Measurements from ENCODE around the gene KANSL2.
"Not testable (repeated sequence)": the region's sequence is repeated elsewhere in the genome, so short reads cannot be mapped to it uniquely, and the experiment has no call there.

The KANSL2 gene

DNA sequence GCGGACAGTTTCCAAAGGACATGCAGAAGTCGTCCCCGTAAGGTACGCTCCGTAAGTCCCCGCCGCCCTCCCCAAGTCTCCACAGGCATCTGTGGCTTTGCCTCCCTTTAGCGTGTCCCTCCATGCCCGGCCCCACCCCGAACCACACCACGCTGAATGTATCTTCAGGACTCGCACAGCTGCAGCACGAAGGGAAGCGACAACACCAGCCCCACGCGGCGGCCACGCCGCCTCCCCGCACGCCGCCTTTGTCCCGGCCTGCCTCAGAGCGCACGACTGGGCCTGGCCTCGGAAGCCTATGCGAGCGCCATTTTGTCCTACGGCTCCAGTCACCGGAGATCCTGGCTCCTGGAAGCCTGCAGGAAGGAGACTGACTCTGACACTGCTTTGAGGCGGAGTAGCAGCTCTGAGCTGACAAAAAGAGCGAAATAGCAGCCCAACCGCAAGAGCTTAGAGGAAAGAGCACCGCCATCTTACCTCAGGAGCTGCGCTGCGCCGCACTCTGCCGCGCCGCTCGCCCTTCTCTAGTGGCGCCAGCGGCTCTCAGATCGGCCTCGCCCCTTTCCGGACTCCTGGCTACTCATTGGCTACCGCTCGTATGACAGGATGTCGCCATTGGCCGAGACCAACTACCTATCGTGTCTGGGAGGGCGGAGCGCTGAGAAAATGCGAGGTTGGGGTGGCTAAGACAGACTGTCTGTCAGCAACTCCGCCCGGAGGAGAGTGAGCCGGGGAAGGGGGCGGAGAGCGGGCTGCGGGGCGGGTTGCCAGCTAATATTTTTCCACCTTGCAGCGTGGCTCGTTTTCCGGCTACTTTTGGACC is at the start of gene KANSL2:
KANSL2 (minus strand) TSS at position 529 of the 823 bp plus-strand sequence. CDS start 606 bp downstream, outside the sequence.
- peak; percentile 97 for DNase-seq

DNA sequence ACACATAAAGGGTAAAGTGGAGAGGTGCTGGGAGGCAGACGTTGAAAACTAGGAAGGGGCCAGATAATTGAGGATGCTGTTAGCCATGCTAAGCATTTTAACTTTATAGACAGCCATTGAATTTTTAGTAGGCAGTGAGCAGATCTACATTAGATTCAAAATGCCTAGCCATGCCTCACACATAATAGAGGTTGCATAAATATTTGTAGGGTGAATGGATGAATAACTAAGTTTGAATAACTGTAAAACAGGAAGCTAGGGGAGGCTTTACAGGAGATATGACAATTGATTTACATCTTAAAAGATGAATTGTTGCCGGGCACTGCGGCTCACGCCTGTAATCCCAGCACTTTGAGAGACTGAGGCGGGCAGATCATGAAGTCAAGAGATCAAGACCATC is 46.8 kb upstream of the KANSL2 start:
- no peak for DNase-seq

DNA sequence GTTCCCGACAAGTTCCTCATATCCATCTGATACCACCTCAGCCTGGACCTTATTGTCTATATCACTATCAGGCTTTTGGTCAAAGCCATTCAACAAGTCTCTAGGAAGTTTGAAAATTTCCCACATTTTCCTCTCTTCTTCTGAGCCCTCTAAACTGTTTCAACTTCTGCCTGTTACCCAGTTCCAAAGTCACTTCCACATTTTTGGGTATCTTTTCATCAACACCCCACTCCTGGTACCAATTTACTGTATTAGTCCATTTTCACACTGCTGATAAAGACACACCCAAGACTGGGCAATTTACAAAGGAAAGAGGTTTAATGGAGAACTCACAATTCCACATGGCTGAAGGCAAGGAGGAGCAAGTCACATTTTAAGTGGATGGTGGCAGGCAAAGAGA is 38.7 kb upstream of the KANSL2 start:
- DNase-seq: not testable (repeated sequence)

DNA sequence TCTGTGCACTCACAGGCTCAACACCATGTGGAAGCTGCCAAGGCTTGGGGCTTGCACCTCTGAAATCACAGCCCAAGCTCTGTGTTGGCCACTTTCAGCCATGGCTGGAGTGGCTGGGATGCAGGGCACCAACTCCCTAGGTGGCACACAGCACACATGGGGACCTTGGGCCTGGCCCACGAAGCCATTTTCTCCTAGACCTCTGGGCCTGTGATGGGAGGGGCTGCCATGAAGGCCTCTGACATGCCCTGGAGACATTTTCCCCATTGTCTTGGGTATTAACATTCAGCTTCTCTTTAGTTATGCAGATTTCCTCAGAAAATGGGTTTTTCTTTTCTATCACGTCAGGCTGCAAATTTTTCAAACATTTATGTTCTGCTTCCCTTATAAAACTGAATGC is 38.1 kb upstream of the KANSL2 start:
- DNase-seq: not testable (repeated sequence)

DNA sequence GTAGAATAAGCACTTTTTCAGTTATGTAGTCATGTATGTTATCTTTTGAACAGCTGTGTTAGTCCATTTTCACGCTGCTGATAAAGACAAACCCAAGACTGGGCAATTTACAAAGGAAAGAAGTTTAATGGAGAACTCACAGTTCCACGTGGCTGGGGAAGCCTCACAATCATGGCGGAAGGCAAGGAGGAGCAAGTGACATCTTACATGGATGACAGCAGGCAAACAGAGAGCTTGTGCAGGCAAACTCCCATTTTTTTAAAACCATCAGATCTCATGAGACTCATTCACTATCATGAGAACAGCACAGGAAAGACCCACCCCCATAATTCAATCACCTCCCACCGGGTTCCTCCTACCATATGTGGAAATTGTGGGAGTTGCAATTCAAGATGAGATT is 37.0 kb upstream of the KANSL2 start:
- DNase-seq: not testable (repeated sequence)

DNA sequence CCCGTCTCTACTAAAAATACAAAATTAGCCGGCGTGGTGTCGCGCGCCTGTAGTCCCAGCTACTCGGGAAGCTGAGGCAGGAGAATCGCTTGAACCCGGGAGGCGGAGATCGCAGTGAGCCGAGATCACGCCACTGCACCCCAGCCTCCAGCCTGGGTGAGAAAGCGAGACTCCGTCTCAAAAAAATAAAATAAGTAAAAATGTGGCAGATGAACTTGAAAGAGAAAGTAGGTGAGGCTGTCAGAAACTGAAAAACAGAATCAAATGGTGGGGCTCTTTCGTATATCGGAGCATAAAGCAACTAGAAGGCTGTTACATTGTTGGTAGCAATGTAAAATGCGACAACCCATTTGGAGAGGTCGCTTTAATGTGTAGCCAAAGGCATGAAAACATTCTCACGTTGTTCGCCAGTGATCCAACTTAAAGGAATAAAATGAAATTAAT is 35.2 kb upstream of the KANSL2 start:
- DNase-seq: no peak

DNA sequence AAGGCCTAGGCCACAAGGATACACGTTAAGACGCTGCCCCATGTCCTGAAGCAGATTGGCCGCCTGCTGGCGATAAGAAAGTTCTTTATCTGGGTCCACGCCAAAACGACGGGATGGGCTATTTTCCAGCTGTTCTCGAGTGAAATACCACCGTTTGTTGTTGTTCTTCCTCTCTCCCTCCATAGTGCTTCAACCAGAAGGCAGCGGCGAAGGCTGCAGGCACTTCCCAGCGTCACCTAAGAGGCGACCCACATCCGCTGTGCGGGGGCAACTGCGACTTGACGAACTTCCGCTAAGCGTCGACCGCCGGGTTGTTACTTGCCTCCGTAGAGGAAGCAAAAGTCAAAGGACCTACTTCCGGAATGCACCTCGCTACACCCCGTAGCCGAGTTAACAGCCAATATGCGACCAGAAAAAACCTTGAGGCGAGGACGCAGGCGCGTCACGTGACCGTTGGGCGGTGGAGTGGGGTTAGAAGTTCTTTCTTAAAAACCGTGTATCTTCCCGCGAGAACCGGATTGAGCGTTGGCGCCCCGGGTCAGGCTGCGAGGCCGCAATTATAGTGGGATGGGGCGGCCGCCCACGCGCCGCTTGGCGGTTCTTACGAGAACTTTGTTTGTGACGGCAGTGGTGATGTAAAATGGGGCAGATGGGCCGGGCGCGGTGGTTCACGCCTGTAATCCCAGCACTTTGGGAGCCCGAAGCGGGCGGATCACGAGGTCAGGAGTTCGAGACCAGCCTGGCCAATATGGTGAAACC is 34.6 kb upstream of the KANSL2 start, which contains the start of gene CCNT1:
CCNT1 (minus strand) TSS at position 215 of the 759 bp plus-strand sequence; CDS start at position 183, 32 bp downstream.
- DNase-seq: peak; percentile 91

DNA sequence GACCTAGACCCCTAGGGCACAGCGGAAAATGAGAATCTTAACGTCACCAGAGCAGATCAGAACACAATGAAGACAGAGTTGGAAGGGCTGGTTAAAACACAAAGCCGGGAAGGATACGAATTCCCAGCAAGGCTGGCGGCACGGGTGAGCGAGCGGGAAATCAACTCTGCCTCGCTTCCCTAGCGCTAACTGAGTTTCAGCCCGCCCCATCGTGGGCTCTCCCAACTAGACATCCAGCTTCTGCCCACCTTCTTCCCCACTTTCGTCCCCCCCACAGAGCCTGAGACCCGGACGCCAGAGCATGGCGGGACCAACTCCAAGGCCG is 34.1 kb upstream of the KANSL2 start:
- DNase-seq: no peak

DNA sequence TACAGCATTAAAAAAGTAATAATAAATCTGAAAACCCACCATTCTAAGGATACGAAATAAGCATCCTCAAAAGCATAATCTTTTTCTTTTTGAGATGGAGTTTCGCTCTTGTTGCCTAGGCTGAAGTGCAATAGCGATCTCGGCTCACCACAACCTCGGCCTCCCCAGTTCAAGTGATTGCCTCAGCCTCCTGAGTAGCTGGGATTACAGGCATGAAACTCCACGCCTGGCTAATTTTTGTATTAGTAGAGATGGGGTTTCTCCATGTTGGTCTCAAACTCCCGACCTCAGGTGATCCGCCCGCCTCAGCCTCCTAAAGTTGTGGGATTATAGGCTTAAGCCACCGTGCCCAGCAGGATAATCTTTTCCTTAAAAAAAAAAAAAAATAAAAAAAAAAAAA is 30.2 kb upstream of the KANSL2 start:
- DNase-seq: no peak

- DNase-seq: not testable (repeated sequence)
Measured at GRCh38 chr12:48698822-48699221, 16.8 kb upstream of the KANSL2 start.

GRCh38 chr12:48696626-48697025 is 14.6 kb upstream of the KANSL2 start:
- DNase-seq: no peak

- no peak for DNase-seq
Measured at GRCh38 chr12:48695859-48696258, 13.8 kb upstream of the KANSL2 start.

- DNase-seq: no peak
Measured at GRCh38 chr12:48694038-48694437, 12.0 kb upstream of the KANSL2 start.

- no peak for DNase-seq
Measured at GRCh38 chr12:48693572-48693971, 11.5 kb upstream of the KANSL2 start.

DNA sequence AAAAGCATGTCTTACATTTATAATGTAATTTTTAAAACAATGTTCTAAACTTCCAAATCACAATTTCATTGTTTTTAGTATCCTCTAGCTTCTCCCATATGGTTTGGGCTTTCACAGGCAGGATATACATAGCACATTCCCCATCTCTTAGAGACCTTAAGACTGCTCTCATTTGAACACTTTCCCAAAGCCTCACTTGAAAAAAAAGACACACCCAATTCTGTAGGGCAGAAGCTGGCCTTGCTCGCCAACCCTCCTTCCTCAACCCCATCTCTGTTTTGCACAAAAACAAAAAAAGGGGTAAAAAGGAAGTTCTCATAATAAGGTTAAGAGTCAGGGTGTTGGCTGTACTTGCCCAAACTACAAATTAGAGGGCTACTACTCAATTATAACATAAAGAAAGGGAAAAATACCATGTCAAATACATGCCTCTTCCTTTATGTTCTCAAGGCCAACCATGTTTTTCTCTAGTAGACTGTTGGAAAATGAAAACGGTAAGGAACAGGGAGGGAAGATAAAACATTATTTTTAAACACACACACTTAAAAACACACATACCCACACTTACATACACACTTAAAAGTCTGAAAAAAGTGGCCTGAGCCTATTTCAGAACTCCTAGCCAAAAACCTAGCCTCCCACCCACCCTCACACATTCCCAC is 9.9 kb upstream of the KANSL2 start:
- DNase-seq: no peak

- no peak for DNase-seq
Measured at GRCh38 chr12:48690990-48691389, 9.0 kb upstream of the KANSL2 start.

GRCh38 chr12:48690436-48690835 is 8.4 kb upstream of the KANSL2 start:
- no peak for DNase-seq

- DNase-seq: no peak
Measured at GRCh38 chr12:48688836-48689235, 6.8 kb upstream of the KANSL2 start.

- DNase-seq: no peak
Measured at GRCh38 chr12:48687592-48687991, 5.6 kb upstream of the KANSL2 start.

DNA sequence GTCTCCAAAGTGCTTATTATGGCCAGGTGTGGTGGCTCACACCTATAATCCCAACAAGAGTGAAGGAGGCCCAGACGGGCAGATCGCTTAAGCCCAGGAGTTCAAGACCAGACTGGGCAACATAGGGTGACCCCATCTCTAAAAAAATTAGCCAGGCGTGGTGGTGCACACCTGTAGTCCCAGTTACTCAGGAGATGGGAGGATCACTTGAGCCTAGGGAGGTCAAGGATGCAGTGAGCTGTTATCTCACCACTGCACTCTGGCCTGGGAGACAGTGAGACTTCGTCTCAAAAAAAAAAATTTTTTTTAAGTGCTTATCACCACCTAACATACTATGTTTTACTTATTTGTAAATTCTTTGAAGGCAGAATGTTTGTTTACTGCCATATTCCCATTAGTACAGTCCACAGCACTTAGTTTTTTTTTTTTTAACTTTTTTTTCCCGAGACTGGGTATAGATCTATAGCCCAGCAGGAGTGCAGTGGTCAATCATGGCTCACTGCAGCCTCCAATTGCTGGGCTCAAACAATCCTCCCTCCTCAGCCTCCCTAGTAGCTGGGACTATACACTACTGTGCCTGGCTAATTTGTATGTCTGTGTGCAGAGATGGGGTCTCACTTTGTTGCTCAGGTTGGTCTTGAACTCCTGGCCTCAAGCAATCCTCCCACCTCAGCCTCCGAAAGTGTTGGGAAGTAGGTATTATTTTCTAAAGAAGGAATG is 4.7 kb upstream of the KANSL2 start:
- no peak for DNase-seq

GRCh38 chr12:48686037-48686595 is 4.1 kb upstream of the KANSL2 start:
- no peak for DNase-seq

DNA sequence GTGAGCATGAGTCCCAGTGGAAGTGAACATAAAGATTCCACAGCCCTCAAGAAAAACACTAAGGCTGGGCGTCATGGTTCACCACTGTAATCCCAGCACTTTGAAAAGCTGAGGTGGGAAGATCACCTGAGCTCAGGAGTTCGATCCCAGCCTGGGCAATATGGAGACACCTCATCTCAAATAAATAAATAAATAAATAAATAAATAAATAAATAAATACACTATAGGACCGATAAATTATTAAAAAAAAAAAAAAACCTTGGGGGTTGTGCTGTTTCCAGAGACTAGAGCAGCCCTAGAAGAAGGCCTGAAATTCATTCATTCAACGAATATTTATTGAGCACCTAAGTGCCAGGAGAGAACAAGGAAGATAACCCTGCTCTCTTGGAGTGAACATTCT is 1.5 kb upstream of the KANSL2 start:
- no peak for DNase-seq

GRCh38 chr12:48682927-48683326 is 889 bp upstream of the KANSL2 start:
- DNase-seq: no peak

Data from cortex of kidney (tissue), 1 donor.